ENCODE data around the gene CPEB3.

DNA sequence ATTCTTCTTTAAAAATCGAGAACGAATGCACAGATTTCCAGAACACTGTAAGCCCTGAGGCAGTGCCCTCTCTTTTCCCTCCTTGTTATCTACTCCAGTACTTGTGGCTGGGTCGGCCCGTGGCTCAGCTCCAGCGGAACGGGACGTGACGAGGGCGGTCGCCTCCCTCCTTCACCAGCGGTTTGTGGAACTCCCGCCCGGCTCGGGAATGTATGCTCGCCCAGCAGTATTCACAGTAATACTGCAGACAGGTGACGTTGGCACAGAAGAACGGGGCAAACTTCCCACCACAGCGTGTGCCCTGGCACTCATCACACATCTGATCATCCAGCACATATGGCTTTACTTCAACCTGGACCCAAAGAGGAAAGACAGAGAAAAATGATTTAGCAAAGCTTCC lies 238.8 kb downstream of the CPEB3 start:
- TF ChIP-seq, protein P1, sequence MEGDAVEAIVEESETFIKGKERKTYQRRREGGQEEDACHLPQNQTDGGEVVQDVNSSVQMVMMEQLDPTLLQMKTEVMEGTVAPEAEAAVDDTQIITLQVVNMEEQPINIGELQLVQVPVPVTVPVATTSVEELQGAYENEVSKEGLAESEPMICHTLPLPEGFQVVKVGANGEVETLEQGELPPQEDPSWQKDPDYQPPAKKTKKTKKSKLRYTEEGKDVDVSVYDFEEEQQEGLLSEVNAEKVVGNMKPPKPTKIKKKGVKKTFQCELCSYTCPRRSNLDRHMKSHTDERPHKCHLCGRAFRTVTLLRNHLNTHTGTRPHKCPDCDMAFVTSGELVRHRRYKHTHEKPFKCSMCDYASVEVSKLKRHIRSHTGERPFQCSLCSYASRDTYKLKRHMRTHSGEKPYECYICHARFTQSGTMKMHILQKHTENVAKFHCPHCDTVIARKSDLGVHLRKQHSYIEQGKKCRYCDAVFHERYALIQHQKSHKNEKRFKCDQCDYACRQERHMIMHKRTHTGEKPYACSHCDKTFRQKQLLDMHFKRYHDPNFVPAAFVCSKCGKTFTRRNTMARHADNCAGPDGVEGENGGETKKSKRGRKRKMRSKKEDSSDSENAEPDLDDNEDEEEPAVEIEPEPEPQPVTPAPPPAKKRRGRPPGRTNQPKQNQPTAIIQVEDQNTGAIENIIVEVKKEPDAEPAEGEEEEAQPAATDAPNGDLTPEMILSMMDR (IDR thresholded peaks at IDR 0.05) = no peak
- no peak for TF ChIP-seq POLR2AphosphoS5 (IDR thresholded peaks at IDR 0.05)
- TF ChIP-seq POLR2A (IDR thresholded peaks at IDR 0.05) = no peak

All from prostate gland (tissue), 2 donors.